Upper lobe of left lung (tissue), 6 donors: Measurements from ENCODE around the gene ING3. TPM values are rescaled to one million over a fixed set of nuclear protein-coding genes. Genes with fewer than 3 reads are reported as not detected.

Source experiments
- ATAC-seq, 2 donors: fragments of 200-7000 bp; cut with Tn5 transposase; one replicate each; pipeline ENCODE4 v1.9.1; 2022; ENCODE audit warnings: mild to moderate bottlenecking in 2 of 2, moderate library complexity in 2 of 2; ENCODE audit not compliant: low FRiP score in 2 of 2
- DNase-seq, 2 donors: peaks; one replicate each; pipeline ENCODE4 v3.0.0-alpha.2; 2019 to 2020
- H3K27ac ChIP-seq, 4 donors: fragments of 200-600 bp; sonication (generic); one replicate each; pipeline ENCODE4 v1.5.1; 2016 to 2019
- H3K27me3 ChIP-seq, 4 donors: fragments of 200-600 bp; sonication (generic); one replicate each; pipeline ENCODE4 v1.5.1; 2017 to 2019
- H3K36me3 ChIP-seq, 4 donors: fragments of 200-600 bp; sonication (generic); one replicate each; pipeline ENCODE4 v1.5.1; 2016 to 2019
- H3K4me1 ChIP-seq, 4 donors: fragments of 200-600 bp; sonication (generic); one replicate each; pipeline ENCODE4 v1.5.1; 2018 to 2019
- H3K4me3 ChIP-seq, 4 donors: fragments of 200-600 bp; sonication (generic); one replicate each; pipeline ENCODE4 v1.5.1; 2017 to 2019; ENCODE audit warnings: mild to moderate bottlenecking in 2 of 4, moderate library complexity in 1 of 4
- H3K9me3 ChIP-seq, 4 donors: fragments of 200-600 bp; sonication (generic); one replicate each; pipeline ENCODE4 v1.5.1; 2018 to 2019
- CTCF ChIP-seq, 6 experiments: fragments of 450-650 bp in 4 of 6; fragments of 200-600 bp in 2 of 6; sonication (generic) in 2 of 6; IDR thresholded peaks; one replicate each; pipeline ENCODE4 v1.5.1; 2016 to 2019; ENCODE audit warnings: antibody characterized with exemption in 6 of 6
- EP300 ChIP-seq, 4 donors: sonication (generic); formaldehyde crosslinking; IDR thresholded peaks; one replicate each; pipeline ENCODE4 v1.5.1; 2017; ENCODE audit warnings: antibody characterized with exemption in 4 of 4, control low read depth in 2 of 4
- POLR2A ChIP-seq, 4 donors: fragments of 450-650 bp; IDR thresholded peaks; one replicate each; pipeline ENCODE4 v1.5.1; 2016 to 2017; ENCODE audit warnings: antibody characterized with exemption in 4 of 4, mild to moderate bottlenecking in 2 of 4
- POLR2AphosphoS5 ChIP-seq, 2 donors: sonication (generic); formaldehyde crosslinking; IDR thresholded peaks; one replicate each; pipeline ENCODE4 v1.5.1; 2017; ENCODE audit warnings: antibody characterized with exemption in 2 of 2
- WGBS, 2 donors: methylation state at CpG; one replicate each; pipeline ENCODE4 v1.1.5; 2017 to 2018; 5-methylcytosine and 5-hydroxymethylcytosine counted together
- total RNA-seq, 6 donors: library from RNA; depleted of rRNA in 4 of 6; stranded (reverse); fragments of >200 nt in 4 of 6; gene quantifications; one replicate each; pipeline versions ENCODE4 v1.1.0 to v1.2.1, GENCODE V29; 2016 to 2021
- donor health status: DM: no; HTN: no; CAD: no; lungs with moderate emphysema.
- donor health status: DM: no; HTN: yes; CAD: no; lungs with severe emphysema.

Gene ING3
- total RNA-seq, 6 donors from 2014 or later = 6.3 to 28.8 (median 15.3) TPM

DNA sequence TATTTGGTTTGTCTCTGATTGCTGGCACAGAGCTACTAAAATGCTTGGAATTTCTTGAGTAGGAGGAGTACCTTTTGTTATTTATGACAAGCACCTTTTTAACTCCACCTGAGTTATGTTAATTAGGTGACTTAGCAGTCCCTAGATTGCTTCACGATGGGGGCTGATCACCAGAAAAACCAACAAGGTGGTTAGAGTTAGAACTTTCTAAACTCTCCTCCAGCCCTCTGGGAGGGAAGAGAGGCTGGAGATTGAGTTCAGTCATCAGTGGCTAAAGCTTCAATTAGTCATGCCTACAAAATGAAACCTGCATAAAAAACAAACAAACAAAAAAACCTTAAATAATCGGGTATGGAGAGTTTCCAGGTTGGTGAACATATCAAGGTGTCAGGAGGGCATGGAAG is 23.6 kb upstream of the ING3 start:
- TF ChIP-seq POLR2AphosphoS5 (IDR thresholded peaks at IDR 0.05) (no peak), EP300 (IDR thresholded peaks at IDR 0.05) (no peak), POLR2A (IDR thresholded peaks at IDR 0.05) (no peak), CTCF (IDR thresholded peaks at IDR 0.05) (no peak)
- Histone ChIP-seq H3K4me1 (no peaks in the 10 kb centered on the region), H3K4me3 (no peak overlapping the region), H3K27ac (no peak overlapping the region), H3K27me3 (no peaks in the 10 kb centered on the region), H3K36me3 (no peaks in the 10 kb centered on the region), H3K9me3 (no peaks in the 10 kb centered on the region)
- 48 to 53% methylated on average over 2 of the region's 2 CpGs for WGBS, 2 donors
- ATAC-seq (no peak), DNase-seq (no peak)

DNA sequence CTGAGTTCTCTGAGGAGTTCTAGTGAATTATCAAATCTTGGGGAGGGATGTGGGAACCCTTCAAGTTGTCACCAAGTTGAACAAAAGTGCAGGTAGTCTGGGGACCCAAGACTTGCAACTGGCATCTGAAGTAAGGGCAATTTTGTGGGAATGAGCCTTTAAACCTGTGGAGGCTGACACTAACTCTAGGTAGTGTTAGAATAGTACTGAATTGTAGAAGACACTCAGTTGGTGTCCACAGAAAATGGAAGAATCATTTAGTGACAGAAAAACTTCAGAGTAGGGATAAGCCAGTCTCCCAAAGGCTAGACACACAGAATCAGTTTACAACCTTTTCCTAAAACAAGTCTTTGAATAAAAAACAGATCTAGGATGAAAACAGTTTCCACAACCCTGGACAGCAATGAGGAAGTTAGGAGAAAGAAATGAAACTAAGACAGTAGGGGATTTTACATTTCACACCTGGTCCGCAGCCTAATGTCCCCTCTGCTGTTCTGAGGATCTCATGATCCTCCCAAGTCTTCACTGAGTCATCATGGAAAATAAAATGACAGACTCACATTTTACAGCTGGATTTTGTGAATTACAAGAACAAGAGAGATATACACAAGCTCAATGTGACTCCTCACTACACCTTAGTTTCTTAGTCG is 23.0 kb upstream of the ING3 start:
- no peaks in the 10 kb centered on the region for H3K9me3 ChIP-seq
- DNase-seq (no peak), ATAC-seq (no peak)
- no peak overlapping the region for H3K4me3 ChIP-seq
- no peak overlapping the region for H3K27ac ChIP-seq
- TF ChIP-seq CTCF (IDR thresholded peaks at IDR 0.05) (no peak), POLR2AphosphoS5 (IDR thresholded peaks at IDR 0.05) (no peak), POLR2A (IDR thresholded peaks at IDR 0.05) (no peak), EP300 (IDR thresholded peaks at IDR 0.05) (no peak)
- 89 to 90% methylated on average over 2 of the region's 2 CpGs for WGBS, 2 donors
- H3K36me3 ChIP-seq = no peaks in the 10 kb centered on the region
- H3K4me1 ChIP-seq = no peaks in the 10 kb centered on the region
- H3K27me3 ChIP-seq = no peaks in the 10 kb centered on the region

DNA sequence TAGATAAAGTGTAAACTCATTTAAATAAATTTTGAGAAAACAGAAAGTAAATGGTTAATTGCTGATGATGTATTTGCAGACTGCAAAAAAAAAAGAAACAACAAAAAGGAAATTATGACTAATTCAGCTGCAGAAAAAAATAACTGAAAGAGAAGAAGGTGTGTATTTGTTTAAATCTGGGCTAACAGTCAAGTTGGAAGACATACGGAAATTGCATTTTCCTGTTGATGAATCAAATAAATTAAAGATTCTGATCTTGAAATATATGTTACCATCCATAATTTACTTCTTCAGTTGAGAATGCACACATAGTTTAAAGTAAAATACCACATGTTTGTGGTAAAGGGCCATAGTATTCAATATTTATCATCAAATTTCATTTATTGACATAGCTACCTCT is 19.3 kb upstream of the ING3 start:
- ATAC-seq (no peak), DNase-seq (no peak)
- Histone ChIP-seq H3K27me3 (no peaks in the 10 kb centered on the region), H3K4me3 (no peak overlapping the region), H3K27ac (no peak overlapping the region), H3K4me1 (no peaks in the 10 kb centered on the region), H3K9me3 (no peaks in the 10 kb centered on the region), H3K36me3 (no peaks in the 10 kb centered on the region)
- 23 to 40% methylated on average over 1 of the region's 1 CpG for WGBS, 2 donors
- TF ChIP-seq POLR2AphosphoS5 (IDR thresholded peaks at IDR 0.05) = no peak
- TF ChIP-seq CTCF (IDR thresholded peaks at IDR 0.05) = no peak
- no peak for TF ChIP-seq EP300 (IDR thresholded peaks at IDR 0.05)
- no peak for TF ChIP-seq POLR2A (IDR thresholded peaks at IDR 0.05)

DNA sequence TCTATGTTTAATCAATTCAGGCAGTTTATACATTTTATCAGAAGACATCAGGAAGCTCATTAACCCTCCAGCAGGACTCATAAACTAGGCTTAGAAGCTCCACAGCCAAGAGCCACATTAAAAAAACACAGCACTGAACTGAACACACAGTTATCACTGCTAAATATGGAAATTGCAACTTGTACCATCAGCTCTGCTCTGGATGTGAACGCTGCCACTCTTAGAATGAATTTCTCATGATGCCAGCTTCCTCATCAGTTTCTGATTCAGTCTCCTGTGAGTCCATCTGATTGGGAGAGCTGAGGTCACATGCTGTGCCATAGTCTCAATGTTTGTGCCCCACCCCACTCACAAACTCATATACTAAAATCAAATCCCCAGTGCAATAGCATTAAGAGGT is 17.1 kb upstream of the ING3 start:
- 50 to 94% methylated on average over 1 of the region's 1 CpG for WGBS, 2 donors
- H3K4me1 ChIP-seq = no peaks in the 10 kb centered on the region
- TF ChIP-seq CTCF (IDR thresholded peaks at IDR 0.05) = no peak
- TF ChIP-seq EP300 (IDR thresholded peaks at IDR 0.05) = no peak
- no peak for TF ChIP-seq POLR2AphosphoS5 (IDR thresholded peaks at IDR 0.05)
- no peak for TF ChIP-seq POLR2A (IDR thresholded peaks at IDR 0.05)
- H3K36me3 ChIP-seq = no peaks in the 10 kb centered on the region
- no peak overlapping the region for H3K4me3 ChIP-seq
- ATAC-seq (no peak), DNase-seq (no peak)
- no peak overlapping the region for H3K27ac ChIP-seq
- H3K27me3 ChIP-seq = no peaks in the 10 kb centered on the region
- H3K9me3 ChIP-seq = no peaks in the 10 kb centered on the region

- DNase-seq = no peak
- Histone ChIP-seq H3K4me1 (peaks cover 0 to 8% (median 1%) of the 10 kb centered on the region in 4 donors), H3K4me3 (no peak overlapping the region), H3K9me3 (no peaks in the 10 kb centered on the region), H3K36me3 (no peaks in the 10 kb centered on the region), H3K27me3 (no peaks in the 10 kb centered on the region), H3K27ac (no peak overlapping the region)
- TF ChIP-seq EP300 (IDR thresholded peaks at IDR 0.05) (no peak), CTCF (IDR thresholded peaks at IDR 0.05) (no peak), POLR2AphosphoS5 (IDR thresholded peaks at IDR 0.05) (no peak), POLR2A (IDR thresholded peaks at IDR 0.05) (no peak)
- 61 to 97% methylated on average over 3 of the region's 3 CpGs for whole genome bisulfite sequencing, 2 donors
- no peak for ATAC-seq
Observed at GRCh38 chr7:120939345-120939744, 11.2 kb upstream of the ING3 start.
